ENCODE data around the gene LHX6.

DNA sequence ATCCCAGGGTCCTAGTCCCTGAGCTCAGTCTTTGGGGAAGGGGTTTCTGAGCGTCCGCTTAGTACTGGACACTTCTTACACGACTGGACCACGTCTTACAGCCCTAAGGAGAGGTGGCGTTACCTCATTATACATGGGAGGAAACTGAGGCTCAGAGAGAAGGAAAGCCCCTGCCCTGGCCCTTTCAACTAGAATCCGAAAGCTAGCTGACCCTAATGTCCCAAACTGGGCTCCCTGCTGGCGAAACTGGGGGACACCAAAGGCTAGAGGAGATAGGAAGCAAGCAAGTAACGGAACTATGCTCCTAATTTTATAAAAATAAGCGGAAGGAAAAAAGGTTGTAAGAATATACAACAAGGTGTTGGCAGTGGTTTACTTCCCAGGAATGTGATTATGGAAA lies 14.2 kb downstream of the LHX6 start:
- TF ChIP-seq, protein P1, sequence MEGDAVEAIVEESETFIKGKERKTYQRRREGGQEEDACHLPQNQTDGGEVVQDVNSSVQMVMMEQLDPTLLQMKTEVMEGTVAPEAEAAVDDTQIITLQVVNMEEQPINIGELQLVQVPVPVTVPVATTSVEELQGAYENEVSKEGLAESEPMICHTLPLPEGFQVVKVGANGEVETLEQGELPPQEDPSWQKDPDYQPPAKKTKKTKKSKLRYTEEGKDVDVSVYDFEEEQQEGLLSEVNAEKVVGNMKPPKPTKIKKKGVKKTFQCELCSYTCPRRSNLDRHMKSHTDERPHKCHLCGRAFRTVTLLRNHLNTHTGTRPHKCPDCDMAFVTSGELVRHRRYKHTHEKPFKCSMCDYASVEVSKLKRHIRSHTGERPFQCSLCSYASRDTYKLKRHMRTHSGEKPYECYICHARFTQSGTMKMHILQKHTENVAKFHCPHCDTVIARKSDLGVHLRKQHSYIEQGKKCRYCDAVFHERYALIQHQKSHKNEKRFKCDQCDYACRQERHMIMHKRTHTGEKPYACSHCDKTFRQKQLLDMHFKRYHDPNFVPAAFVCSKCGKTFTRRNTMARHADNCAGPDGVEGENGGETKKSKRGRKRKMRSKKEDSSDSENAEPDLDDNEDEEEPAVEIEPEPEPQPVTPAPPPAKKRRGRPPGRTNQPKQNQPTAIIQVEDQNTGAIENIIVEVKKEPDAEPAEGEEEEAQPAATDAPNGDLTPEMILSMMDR (IDR thresholded peaks at IDR 0.05) = no peak
- no peak for TF ChIP-seq POLR2A (IDR thresholded peaks at IDR 0.05)
